ENCODE results near the gene SNX30.

DNA sequence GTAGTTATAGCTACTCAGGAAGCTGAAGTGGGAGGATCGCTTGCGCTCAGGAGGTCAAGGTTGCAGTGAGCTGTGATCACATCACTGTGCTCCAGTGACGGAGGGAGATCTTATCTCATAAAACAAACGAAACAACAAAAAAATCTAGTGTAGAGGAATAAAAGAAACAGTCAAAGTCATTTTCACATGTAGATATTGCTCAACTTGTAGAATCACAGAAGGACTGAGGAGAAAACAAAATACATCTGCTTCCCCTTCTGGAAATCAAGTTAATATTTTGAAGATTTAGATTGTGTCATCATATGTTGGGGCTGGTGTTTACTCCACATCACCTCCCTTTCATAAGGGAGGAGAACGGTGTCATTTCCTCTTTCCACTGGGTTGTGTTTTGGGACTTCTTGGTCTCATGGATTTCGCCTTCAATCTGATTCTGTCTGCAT, 148.3 kb downstream of the SNX30 start:
- TF ChIP-seq POLR2AphosphoS5 (IDR thresholded peaks at IDR 0.05; ENCODE audit: low read depth, low read length), result no peak
- TF ChIP-seq, protein P1, sequence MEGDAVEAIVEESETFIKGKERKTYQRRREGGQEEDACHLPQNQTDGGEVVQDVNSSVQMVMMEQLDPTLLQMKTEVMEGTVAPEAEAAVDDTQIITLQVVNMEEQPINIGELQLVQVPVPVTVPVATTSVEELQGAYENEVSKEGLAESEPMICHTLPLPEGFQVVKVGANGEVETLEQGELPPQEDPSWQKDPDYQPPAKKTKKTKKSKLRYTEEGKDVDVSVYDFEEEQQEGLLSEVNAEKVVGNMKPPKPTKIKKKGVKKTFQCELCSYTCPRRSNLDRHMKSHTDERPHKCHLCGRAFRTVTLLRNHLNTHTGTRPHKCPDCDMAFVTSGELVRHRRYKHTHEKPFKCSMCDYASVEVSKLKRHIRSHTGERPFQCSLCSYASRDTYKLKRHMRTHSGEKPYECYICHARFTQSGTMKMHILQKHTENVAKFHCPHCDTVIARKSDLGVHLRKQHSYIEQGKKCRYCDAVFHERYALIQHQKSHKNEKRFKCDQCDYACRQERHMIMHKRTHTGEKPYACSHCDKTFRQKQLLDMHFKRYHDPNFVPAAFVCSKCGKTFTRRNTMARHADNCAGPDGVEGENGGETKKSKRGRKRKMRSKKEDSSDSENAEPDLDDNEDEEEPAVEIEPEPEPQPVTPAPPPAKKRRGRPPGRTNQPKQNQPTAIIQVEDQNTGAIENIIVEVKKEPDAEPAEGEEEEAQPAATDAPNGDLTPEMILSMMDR (IDR thresholded peaks at IDR 0.05), result no peak

Measured in SK-N-SH (cell line).